Left lung (tissue), 10 donors: ENCODE data around the gene PSMG1. TPM values are rescaled to one million over a fixed set of nuclear protein-coding genes. Genes with fewer than 3 reads are reported as not detected.

Experiments used
- ATAC-seq: fragments of 200-7000 bp; cut with Tn5 transposase; one replicate; pipeline ENCODE4 v1.9.1; 2020; ENCODE audit warnings: moderate library complexity
- DNase-seq, 4 donors: peaks; one replicate each; pipeline ENCODE4 v3.0.0-alpha.2; 2013 to 2020
- H3K27ac ChIP-seq, 2 donors: fragments of 200-600 bp; sonication (generic) in 1 of 2; one replicate each; pipeline versions ENCODE4 v1.5.0 to v1.8.0; 2020 to 2021
- H3K27me3 ChIP-seq, 2 donors: fragments of 200-600 bp; sonication (generic) in 1 of 2; one replicate each; pipeline versions ENCODE4 v1.5.0 to v1.8.0; 2020 to 2021
- H3K36me3 ChIP-seq, 2 donors: fragments of 200-600 bp; sonication (generic) in 1 of 2; one replicate each; pipeline versions ENCODE4 v1.5.0 to v1.8.0; 2020 to 2021
- H3K4me1 ChIP-seq, 2 donors: fragments of 200-600 bp; one replicate each; pipeline ENCODE4 v1.8.0; 2021
- H3K4me3 ChIP-seq, 2 donors: fragments of 200-600 bp; sonication (generic) in 1 of 2; one replicate each; pipeline versions ENCODE4 v1.5.0 to v1.8.0; 2020 to 2021; ENCODE audit warnings: mild to moderate bottlenecking in 1 of 2
- H3K9me3 ChIP-seq, 2 donors: fragments of 200-600 bp; sonication (generic) in 1 of 2; one replicate each; pipeline versions ENCODE4 v1.5.0 to v1.8.0; 2020 to 2021
- CTCF ChIP-seq, 2 donors: fragments of 200-600 bp; sonication (generic) in 1 of 2; IDR thresholded peaks; one replicate each; pipeline versions ENCODE4 v1.5.0 to v1.8.0; 2021; ENCODE audit warnings: antibody characterized with exemption in 2 of 2
- intact Hi-C, 2 donors: fragments of 100-400 bp; cut with DNase I; formaldehyde crosslinking; loops; one replicate each; pipeline versions ENCODE4 v1.11.2 to v1.14.2; 2022
- polyA plus RNA-seq, 6 donors: library from polyadenylated mRNA; unstranded; fragments of 120-200 nt; gene quantifications; one replicate each; pipeline ENCODE4 v1.2.1, GENCODE V29; 2013; ENCODE audit not compliant: insufficient read length in 6 of 6
- total RNA-seq, 2 donors: library from RNA; stranded (reverse); fragmentation: NEBNext Ultra II Directional; extraction: Animal tissue kit (Norgen Biotek cat#: 25700); gene quantifications; one replicate each; pipeline ENCODE4 v1.2.1, GENCODE V29; 2021
- donor health status: DM: no; HTN: yes; CAD: no.
- donor health status: DM: no; HTN: no; CAD: no.

PSMG1 gene
- total and polyA plus RNA-seq, 8 donors, result 32.0 to 41.3 (median 35.3) TPM

- H3K36me3 ChIP-seq, result no peaks in the 10 kb centered on the region
- no peak for TF ChIP-seq CTCF (IDR thresholded peaks at IDR 0.05)
- ATAC-seq (no peak), DNase-seq (no peak)
- H3K4me3 ChIP-seq, result no peak overlapping the region
- H3K4me1 ChIP-seq, result peaks cover 0 to 12% of the 10 kb centered on the region in 2 donors
- H3K9me3 ChIP-seq, result peaks cover 0 to 6% of the 10 kb centered on the region in 2 donors
- no peaks in the 10 kb centered on the region for H3K27me3 ChIP-seq
- H3K27ac ChIP-seq, result no peak overlapping the region
- intact Hi-C loops, result no loop called here
Observed at GRCh38 chr21:39127506-39127905, 55.7 kb downstream of the PSMG1 start.

GRCh38 chr21:39126486-39126806, 56.8 kb downstream of the PSMG1 start:
- Histone ChIP-seq H3K9me3 (peaks cover 0 to 5% of the 10 kb centered on the region in 2 donors), H3K27me3 (no peaks in the 10 kb centered on the region), H3K36me3 (no peaks in the 10 kb centered on the region), H3K27ac (no peak overlapping the region), H3K4me3 (no peak overlapping the region), H3K4me1 (peaks cover 0 to 12% of the 10 kb centered on the region in 2 donors)
- no peak for DNase-seq
- TF ChIP-seq CTCF (IDR thresholded peaks at IDR 0.05), result no peak
- intact Hi-C loops, result no loop called here
- no peak for ATAC-seq

GRCh38 chr21:39125752-39126485, 57.3 kb downstream of the PSMG1 start:
- peak; percentile 48 to 52 for TF ChIP-seq CTCF (IDR thresholded peaks at IDR 0.05)
- ATAC-seq (peak; percentile 100), DNase-seq (peak in 2 of 4 donors; percentile 30 to 82)
- Histone ChIP-seq H3K9me3 (peaks cover 0 to under 1% of the 10 kb centered on the region in 2 donors), H3K27me3 (no peaks in the 10 kb centered on the region), H3K36me3 (no peaks in the 10 kb centered on the region), H3K4me3 (no peak overlapping the region), H3K27ac (no peak overlapping the region), H3K4me1 (peaks cover 0 to 12% of the 10 kb centered on the region in 2 donors)
- intact Hi-C loops, result no loop called here

Other genes with a start within 250 kb of the PSMG1 start
- 10 to 100 TPM; 33.0 to 34.4 TPM for gene BRWD1, start 130.2 kb upstream of the PSMG1 start, total RNA-seq
- gene BRWD1, start 130.2 kb upstream of the PSMG1 start, polyA plus RNA-seq, result 10 to 100 TPM; 45.3 to 54.3 (median 48.6) TPM
- 100 to 1,000 TPM; 161 to 206 TPM for gene HMGN1, start 165.6 kb upstream of the PSMG1 start, total RNA-seq
- 100 to 1,000 TPM; 648 to 700 (median 686) TPM for gene HMGN1, start 165.6 kb upstream of the PSMG1 start, polyA plus RNA-seq